Activated CD8-positive, alpha-beta T cell treated with anti-CD3 and anti-CD28 coated beads for 36 hours (primary cell): ENCODE data around the gene PITX1. TPM values are rescaled to one million over a fixed set of nuclear protein-coding genes. Genes with fewer than 3 reads are reported as not detected.

Experiments
- ATAC-seq: fragments of 200-7000 bp; cut with Tn5 transposase; one replicate; pipeline ENCODE4 v1.10.0; 2021; ENCODE audit warnings: mild to moderate bottlenecking, moderate library complexity
- CTCF ChIA-PET: fragments of 350-600 bp; sonication (Branson Sonifier 250); formaldehyde crosslinking; loops from one replicate; lab custom pipeline; 2021; ENCODE audit warnings: antibody characterized with exemption; lab: Charles Lee
- POLR2A ChIA-PET: fragments of 350-600 bp; sonication (Branson Sonifier 250); formaldehyde crosslinking; loops from one replicate; lab custom pipeline; 2021; ENCODE audit warnings: antibody characterized with exemption; lab: Charles Lee
- DNase-seq: peaks from one replicate; pipeline ENCODE4 v3.0.0-alpha.2; 2020
- H3K27ac Mint-ChIP-seq: one replicate; pipeline ENCODE4 v1.8.0; 2021; ENCODE audit warnings: mild to moderate bottlenecking, mixed read lengths
- H3K27me3 Mint-ChIP-seq: one replicate; pipeline ENCODE4 v1.8.0; 2021; ENCODE audit warnings: mixed read lengths
- H3K36me3 Mint-ChIP-seq: one replicate; pipeline ENCODE4 v1.8.0; 2021; ENCODE audit warnings: low read depth, mixed read lengths
- H3K4me1 Mint-ChIP-seq: one replicate; pipeline ENCODE4 v1.8.0; 2021; ENCODE audit warnings: low read depth, mixed read lengths
- H3K4me3 Mint-ChIP-seq: one replicate; pipeline ENCODE4 v1.8.0; 2021; ENCODE audit warnings: mild to moderate bottlenecking, moderate library complexity, mixed read lengths
- H3K9me3 Mint-ChIP-seq: one replicate; pipeline ENCODE4 v1.8.0; 2021; ENCODE audit warnings: mixed read lengths
- CTCF ChIP-seq: fragments of 200-600 bp; IDR thresholded peaks from one replicate; pipeline ENCODE4 v1.8.0; 2022; ENCODE audit warnings: antibody characterized with exemption, mild to moderate bottlenecking
- intact Hi-C: fragments of 100-400 bp; cut with micrococcal nuclease; formaldehyde crosslinking; loops from one replicate; pipeline ENCODE4 v1.10.0; 2022
- total RNA-seq, 2 experiments: library from RNA; stranded (reverse); gene quantifications; one replicate each; pipeline ENCODE4 v1.2.3, GENCODE V29; 2021

Gene PITX1
- total RNA-seq, 2 experiments from 2014 or later, result 0.20 to 0.31 TPM

GRCh38 chr5:135045488-135045887 is 11.5 kb upstream of the PITX1 start:
- ATAC-seq, result no peak
- Mint-ChIP-seq H3K27me3 (peaks cover 60% of the 10 kb centered on the region), H3K4me3 (no peak overlapping the region), H3K36me3 (no peaks in the 10 kb centered on the region), H3K4me1 (no peaks in the 10 kb centered on the region), H3K27ac (no peak overlapping the region), H3K9me3 (no peaks in the 10 kb centered on the region)
- ChIA-PET POLR2A (no interaction called here), CTCF (no interaction called here)
- TF ChIP-seq CTCF, result no peak
- intact Hi-C loops, result no loop called here
- no peak for DNase-seq

- intact Hi-C loops, result no loop called here
- ChIA-PET CTCF (interaction anchor here (0.9 kb wide), 1 partner anchor 424 kb away, joined by 3 read pairs; no protein-coding TSS in a partner anchor), POLR2A (interaction anchor here (1.0 kb wide), 1 partner anchor 12 kb away, joined by 4 read pairs; no protein-coding TSS in a partner anchor)
- DNase-seq (no peak), ATAC-seq (no peak)
- H3K27me3 Mint-ChIP-seq, result peaks cover 65% of the 10 kb centered on the region
- no peaks in the 10 kb centered on the region for H3K36me3 Mint-ChIP-seq
- no peak for TF ChIP-seq CTCF
- no peak overlapping the region for H3K27ac Mint-ChIP-seq
- no peak overlapping the region for H3K4me3 Mint-ChIP-seq
- H3K9me3 Mint-ChIP-seq, result no peaks in the 10 kb centered on the region
- H3K4me1 Mint-ChIP-seq, result peaks cover 4% of the 10 kb centered on the region
Measured at GRCh38 chr5:135042595-135042994, 8.6 kb upstream of the PITX1 start.

- no peaks in the 10 kb centered on the region for H3K36me3 Mint-ChIP-seq
- CTCF ChIA-PET, result no interaction called here
Measured at GRCh38 chr5:135041726-135042125, 7.7 kb upstream of the PITX1 start.

GRCh38 chr5:135041145-135041587 is 7.1 kb upstream of the PITX1 start:
- Mint-ChIP-seq H3K27ac (no peak overlapping the region), H3K27me3 (peaks cover 71% of the 10 kb centered on the region), H3K4me1 (peaks cover 4% of the 10 kb centered on the region), H3K9me3 (no peaks in the 10 kb centered on the region), H3K36me3 (no peaks in the 10 kb centered on the region), H3K4me3 (no peak overlapping the region)
- ATAC-seq (no peak), DNase-seq (no peak)
- TF ChIP-seq CTCF, result no peak
- intact Hi-C loops, result no loop called here
- CTCF ChIA-PET, result no interaction called here
- POLR2A ChIA-PET, result no interaction called here

More at GRCh38 chr5:135041726-135042125, 7.7 kb upstream of the PITX1 start:
- peaks cover 4% of the 10 kb centered on the region for H3K4me1 Mint-ChIP-seq
- ATAC-seq (no peak), DNase-seq (no peak)
- H3K9me3 Mint-ChIP-seq, result no peaks in the 10 kb centered on the region
- POLR2A ChIA-PET, result interaction anchor here (1.0 kb wide), 1 partner anchor 11 kb away, joined by 4 read pairs; no protein-coding TSS in a partner anchor
- intact Hi-C loops, result no loop called here
- H3K27ac Mint-ChIP-seq, result no peak overlapping the region
- H3K4me3 Mint-ChIP-seq, result no peak overlapping the region
- H3K27me3 Mint-ChIP-seq, result peaks cover 70% of the 10 kb centered on the region
- no peak for TF ChIP-seq CTCF

GRCh38 chr5:135040333-135041144 is 6.5 kb upstream of the PITX1 start:
- Mint-ChIP-seq H3K4me3 (no peak overlapping the region), H3K27ac (no peak overlapping the region), H3K27me3 (peaks cover 75% of the 10 kb centered on the region), H3K4me1 (peaks cover 4% of the 10 kb centered on the region), H3K9me3 (no peaks in the 10 kb centered on the region), H3K36me3 (no peaks in the 10 kb centered on the region)
- intact Hi-C loops, result no loop called here
- ChIA-PET CTCF (no interaction called here), POLR2A (interaction anchor here (2.6 kb wide), 1 partner anchor 12 kb away, joined by 5 read pairs; no protein-coding TSS in a partner anchor)
- DNase-seq, result peak; percentile 26
- no peak for ATAC-seq
- TF ChIP-seq CTCF, result no peak
